Activated CD4-positive, alpha-beta T cell treated with anti-CD3 and anti-CD28 coated beads, Interleukin-2, amount 50 U/mL, for 1 hour (primary cell): ENCODE data around the gene SETD6.

Experiments used
- DNase-seq: peaks from one replicate; pipeline ENCODE4 v3.0.0-alpha.2; 2020

Gene SETD6

DNA sequence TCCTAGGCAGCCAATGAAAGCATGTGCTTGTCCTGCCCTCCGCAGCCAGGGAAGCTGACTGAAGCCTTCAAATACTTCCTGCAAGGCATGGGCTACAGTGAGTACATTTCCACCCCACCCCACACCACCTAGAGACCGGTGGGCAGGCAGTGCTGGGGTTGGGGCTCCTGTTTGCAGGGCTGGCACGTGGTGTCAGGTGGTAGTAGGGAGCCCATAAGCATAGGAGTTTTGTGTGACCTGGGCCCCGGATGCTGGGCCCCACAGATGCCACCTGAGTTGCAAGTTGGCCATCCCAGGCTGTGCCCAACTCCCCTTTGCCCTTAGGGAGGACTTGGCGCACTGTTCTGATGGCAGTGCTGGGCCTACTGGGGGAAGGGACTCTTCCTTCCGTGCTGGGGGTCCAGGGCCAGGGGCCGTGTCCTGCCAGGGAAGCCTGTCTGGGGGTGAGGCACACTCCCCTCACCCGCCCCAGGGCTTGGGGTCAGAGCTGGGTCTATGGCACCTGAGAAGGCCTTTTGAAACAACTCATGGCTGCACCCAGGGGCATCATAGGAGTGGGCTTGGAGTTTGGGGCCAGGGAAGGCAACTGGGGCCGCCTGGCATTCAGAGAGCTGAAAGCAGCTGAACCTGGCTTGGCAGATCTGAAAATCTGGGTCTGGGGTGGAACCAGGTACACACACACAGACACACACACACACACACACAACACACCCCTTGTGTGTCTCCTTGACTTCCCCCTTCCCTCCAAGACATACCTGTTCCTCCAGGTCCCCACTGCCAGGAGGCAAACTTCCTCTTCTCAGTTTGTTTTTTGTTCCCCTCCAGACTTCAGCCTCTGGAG lies 5.8 kb upstream of the SETD6 start:
- no peak for DNase-seq

GRCh38 chr16:58510097-58510775 lies 5.1 kb upstream of the SETD6 start:
- no peak for DNase-seq

GRCh38 chr16:58510776-58511628 lies 4.3 kb upstream of the SETD6 start:
- DNase-seq: no peak

- peak; percentile 88 for DNase-seq
Measured at GRCh38 chr16:58511933-58512815, 3.1 kb upstream of the SETD6 start.

DNA sequence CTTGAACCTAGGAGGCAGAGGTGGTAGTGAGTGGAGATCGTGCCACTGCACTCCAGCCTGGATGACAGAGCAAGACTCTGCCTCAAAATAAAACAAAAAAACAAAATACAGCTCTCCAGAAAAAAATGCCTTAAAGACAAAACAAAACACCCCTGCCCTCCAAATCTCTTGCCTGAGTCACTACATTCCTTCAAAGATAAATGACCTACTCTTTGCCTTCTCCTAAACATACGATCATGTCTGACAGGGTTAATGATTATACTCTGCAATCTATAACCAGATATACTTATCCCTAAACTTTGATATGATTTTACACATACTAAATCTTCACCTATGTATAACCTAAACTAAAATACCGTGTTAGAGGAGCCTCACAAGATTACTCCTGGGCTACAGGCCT lies 1.4 kb upstream of the SETD6 start:
- no peak for DNase-seq

GRCh38 chr16:58515871-58516767 lies 802 bp downstream of the SETD6 start:
- peak; percentile 42 for DNase-seq

GRCh38 chr16:58516768-58517107 lies 1.4 kb downstream of the SETD6 start:
- no peak for DNase-seq

GRCh38 chr16:58518083-58518979 lies 3.0 kb downstream of the SETD6 start:
- DNase-seq: no peak

DNA sequence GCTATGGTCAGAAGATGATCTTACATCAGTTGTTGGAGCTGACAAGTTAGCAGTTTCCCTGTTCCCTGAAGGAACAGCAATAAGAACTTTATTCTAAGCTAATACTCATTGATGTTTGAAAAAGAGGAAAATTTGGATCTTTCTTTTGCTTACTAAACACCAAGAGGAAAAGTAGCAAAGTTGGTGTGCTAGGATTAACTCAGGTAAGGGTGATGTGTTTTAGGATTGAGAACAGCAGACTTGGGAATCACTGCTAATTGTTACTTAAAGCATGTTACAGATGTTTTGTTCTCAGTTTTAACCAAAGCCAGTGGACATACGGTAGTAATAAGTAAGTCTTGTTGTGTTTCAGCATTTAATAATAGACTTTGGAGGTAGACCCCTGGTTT lies 3.7 kb downstream of the SETD6 start:
- no peak for DNase-seq

DNA sequence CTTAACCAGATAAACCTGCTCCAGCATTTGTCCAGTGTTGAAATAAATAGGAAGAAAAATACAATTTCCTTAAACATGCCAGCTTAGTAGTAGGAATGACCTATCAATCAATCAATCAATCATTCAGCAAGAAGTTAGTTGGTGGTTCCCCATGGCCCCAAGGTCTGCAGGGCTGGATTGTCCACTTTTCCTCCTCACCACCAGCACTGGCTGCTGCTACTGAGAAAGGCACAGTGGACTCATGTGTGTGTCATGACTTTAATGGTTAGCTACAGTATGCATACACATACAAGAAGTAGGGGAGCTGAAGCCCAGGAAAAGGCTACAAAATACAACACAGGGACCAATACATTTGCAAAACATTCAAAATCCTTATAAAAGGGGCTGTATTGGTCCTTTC lies 4.4 kb downstream of the SETD6 start:
- DNase-seq: no peak

- no peak for DNase-seq
Measured at GRCh38 chr16:58530179-58530578, 14.9 kb downstream of the SETD6 start.

DNA sequence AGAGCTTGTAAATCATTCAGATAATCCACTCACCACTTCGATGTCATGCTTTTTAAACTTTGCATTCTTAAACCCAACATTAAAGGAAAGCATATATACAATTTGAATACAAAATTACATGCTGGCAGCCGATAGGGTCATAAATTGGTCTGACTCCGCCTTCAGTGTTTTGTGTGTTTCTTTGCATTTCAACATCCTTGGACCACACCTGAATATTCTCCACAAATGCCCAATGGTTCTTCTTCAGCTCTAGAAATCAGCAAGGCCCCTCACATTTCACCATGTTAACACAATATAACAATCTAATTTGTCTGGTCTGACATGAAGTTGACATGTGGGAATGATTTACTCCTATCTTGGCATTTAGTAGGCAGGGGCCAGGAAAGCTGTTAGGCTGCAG lies 17.1 kb downstream of the SETD6 start:
- no peak for DNase-seq

DNA sequence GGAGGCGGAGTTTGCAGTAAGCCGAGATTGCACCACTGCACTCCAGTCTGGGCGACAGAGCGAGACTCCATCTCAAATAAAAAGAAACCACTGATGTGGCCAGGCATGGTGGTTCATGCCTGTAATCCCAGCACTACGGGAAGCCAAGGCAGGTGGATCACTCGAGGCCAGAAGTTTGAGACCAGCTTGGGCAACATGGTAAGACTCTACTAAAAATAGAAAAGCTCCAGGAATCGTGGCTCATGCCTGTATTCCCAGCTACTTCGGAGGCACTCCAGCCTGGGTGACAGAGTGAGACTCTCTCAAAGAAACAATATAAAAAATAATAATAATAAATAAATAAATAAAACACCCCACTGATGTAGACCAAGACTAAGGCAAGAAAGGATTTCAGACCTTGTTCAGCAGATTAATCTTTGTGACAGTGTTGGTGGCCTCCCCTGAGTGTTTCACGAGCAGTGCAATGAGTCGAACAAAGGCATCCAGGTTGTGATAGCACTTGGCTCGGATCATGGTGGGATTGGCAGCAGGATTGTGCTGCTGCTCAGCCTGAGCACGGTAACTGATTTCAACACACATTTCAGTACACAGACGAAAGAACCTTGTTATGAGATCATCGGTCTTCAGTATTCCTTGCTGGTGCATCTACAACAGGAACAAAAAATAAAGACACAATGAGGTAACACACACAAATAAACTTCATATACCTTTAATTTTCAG lies 18.6 kb downstream of the SETD6 start:
- no peak for DNase-seq

GRCh38 chr16:58535100-58535499 lies 19.8 kb downstream of the SETD6 start:
- no peak for DNase-seq

- no peak for DNase-seq
Measured at GRCh38 chr16:58536278-58536677, 21.0 kb downstream of the SETD6 start.

GRCh38 chr16:58537124-58537906 lies 22.0 kb downstream of the SETD6 start:
- DNase-seq: no peak

DNA sequence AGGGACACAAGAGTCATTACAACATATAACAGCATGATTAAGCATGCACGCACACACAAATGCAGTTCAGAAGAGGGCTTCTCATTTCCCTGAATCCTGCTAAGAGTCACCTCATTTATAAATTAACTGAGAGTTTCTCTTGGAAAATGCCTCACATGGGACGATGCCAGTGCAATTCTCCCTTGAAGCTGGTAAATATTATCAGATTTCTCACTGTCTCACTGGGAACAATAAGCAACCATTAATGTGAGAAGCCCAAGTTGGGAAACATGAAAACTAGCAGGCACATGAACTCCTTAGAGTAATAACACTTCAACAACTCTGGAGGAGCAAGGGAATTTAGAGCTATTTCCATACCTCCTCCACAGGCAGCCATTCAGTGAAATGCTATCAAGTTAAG lies 26.4 kb downstream of the SETD6 start:
- DNase-seq: no peak

DNA sequence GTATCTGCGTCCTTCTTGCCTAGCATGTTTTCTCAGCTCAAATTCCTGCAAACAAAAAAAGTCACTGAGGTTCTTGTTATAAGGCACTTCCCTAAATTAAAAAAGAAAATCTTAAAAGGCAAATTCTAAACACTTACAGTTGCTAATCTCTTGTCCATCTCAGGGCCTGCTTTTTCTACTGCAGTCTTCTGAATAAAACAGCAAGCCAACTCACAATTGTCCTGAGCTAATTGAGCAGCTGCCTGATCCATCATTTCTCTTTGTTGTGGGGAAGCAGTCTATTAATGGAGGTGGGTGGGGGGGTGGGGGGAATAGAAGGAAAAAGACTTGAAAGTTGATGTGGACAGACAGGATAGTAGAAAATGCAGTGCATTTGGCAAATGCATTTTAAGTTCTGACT lies 27.0 kb downstream of the SETD6 start:
- no peak for DNase-seq

DNA sequence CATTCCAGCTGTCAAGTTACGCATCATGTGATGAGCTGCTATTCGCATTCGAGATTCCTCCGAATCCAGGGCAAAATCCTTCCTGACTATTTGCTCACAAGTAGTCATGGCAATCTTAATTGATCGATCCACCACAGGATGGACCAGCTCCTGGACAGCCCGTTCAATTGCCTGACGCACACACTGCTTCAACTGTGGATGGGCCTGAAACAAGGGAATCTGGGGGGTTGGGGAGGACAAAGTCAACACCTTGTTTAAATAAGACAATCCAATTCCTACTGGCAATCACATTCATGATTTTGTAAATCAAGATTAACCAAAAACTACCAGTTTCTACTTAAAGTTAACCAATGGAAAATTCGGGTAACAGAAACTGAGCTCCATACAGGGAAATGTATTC lies 28.4 kb downstream of the SETD6 start:
- DNase-seq: no peak
